NCI-H2196 treated with DMSO at 0.1 percent for 48 hours (cell line): Measurements from ENCODE around the gene RNF186.
"Not testable (repeated sequence)": the region's sequence is repeated elsewhere in the genome, so short reads cannot be mapped to it uniquely, and the experiment has no call there.

ENCODE experiments used
- DNase-seq: peaks from one replicate; lab custom pipeline; 2025; ENCODE audit not compliant: unreplicated experiment; lab: John Stamatoyannopoulos, UW

RNF186 gene, protein sequence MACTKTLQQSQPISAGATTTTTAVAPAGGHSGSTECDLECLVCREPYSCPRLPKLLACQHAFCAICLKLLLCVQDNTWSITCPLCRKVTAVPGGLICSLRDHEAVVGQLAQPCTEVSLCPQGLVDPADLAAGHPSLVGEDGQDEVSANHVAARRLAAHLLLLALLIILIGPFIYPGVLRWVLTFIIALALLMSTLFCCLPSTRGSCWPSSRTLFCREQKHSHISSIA

DNA sequence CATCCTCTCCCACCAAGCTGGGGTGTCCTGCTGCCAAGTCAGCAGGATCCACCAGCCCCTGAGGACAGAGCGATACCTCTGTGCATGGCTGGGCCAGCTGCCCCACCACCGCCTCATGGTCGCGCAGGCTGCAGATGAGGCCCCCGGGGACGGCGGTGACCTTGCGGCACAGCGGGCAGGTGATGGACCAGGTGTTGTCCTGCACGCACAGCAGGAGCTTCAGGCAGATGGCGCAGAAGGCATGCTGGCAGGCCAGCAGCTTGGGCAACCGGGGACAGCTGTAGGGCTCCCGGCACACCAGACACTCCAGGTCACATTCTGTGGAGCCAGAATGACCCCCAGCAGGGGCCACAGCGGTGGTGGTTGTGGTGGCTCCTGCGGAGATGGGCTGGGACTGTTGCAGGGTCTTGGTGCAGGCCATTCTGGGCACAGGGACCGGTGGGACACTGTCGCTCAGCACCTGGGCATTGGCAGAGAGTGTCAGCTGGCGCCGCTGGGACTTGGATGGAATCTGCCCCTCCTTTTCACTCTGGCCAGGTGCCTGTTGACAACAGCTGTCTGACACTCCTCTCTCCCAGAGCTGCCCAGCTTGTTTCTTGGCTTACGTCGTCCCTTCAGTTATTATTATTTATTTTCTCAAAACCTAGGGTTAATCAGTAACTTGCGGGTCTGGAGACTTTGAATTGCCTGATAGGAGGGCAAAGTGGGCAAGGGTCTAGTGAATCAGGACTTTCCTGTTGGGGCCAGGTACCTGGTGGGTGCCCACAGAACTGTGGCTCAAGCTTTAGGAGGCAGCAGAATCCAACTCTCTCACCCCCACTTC is at the start of gene RNF186:
RNF186 (minus strand) TSS at position 603 of the 823 bp plus-strand sequence; CDS start at position 421, 182 bp downstream.
- peak; percentile 76 for DNase-seq

DNA sequence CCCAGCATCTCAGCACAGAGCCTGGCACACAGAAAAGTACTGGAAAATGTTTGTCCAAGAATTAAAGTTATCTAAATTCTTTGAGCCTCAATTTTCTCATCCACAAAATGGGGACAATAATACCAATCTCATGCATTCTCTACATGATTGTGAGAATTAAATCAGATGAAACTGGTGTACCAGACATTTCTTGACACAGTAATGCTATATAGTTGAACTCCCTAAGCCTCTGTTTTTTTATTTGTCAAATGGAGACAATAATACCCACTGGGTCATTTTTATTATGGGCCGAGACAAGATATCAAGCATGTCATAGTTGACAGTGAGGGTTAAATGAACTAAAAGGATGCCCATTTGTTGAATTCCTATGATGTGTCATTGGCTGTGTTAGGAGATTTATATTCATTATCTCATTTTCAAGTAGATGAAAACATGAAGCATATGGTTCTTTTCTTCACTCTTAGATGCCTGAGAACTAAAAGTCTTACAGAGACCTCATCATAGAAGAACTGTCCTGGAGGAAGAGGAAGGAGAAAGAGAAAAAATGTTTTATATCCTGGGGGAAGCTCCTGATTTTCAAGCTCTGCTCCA is 49.6 kb upstream of the RNF186 start:
- no peak for DNase-seq

DNA sequence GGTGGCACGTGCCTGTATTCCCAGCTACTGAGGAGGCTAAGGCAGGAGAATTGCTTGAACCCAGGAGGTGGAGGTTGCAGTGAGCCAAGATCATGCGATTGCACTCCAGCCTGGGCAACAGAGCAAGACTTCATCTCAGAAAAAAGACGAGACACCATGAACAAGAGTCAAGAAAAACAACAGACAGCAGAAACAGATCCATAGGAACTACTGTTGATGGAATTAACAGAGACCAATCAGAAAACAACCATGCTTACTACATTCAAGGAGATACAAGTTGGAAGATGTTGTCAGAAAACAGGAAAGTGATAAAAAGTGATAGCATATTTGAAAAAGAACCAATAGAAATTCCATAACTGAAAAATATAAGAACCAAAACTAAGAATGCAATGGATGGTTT is 47.9 kb upstream of the RNF186 start:
- DNase-seq = no peak

DNA sequence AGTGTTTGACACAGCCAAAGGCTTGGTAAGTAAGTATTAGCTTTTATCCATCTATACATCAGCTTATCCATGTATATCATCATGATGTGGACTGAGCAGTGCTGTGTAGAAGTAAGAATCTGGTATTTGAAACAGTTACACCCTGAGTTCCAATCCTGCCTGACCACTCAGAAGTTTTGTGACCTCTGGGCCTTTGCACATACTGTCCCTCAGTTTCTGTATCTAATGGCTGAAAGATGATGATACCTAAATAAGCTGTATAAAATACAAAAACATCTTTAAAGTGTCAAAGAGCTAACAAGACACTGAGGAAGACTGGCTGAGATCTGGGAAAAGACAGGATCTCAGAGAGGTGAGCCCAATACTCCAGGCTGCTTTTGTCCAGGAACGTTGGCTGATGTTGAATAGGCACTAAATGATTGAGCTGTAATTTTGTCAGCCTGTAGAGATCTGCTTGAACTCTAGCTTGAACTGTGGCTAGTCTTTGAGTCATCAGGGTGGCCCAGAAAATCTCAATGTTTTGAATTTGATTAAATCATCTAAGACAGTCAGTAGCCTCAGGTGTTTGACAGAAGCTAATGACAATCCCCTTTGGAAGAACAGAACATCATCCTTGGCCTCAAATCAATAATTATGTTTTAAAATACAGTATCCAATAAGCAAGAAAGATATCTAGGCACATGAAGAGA is 46.9 kb upstream of the RNF186 start:
- DNase-seq = no peak

DNA sequence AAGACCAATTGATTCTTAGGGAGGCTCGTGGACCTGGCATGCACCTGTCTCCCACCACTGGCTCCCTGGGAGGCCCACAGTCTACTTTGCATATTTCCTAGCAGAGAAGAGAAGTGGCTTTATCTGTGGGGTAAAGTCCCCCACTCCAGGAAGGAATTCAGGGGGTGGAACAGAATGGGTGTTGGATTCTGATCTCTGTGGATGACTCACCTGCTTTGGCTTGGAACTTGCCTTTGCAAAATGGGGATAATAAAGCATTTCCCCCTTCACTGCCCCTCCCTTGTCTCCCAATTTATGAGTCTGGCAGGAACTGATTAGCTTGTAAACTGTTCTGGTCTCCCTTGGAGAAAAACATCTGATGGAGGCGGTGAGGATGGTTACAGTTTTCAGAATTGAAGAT is 46.0 kb upstream of the RNF186 start:
- no peak for DNase-seq

DNA sequence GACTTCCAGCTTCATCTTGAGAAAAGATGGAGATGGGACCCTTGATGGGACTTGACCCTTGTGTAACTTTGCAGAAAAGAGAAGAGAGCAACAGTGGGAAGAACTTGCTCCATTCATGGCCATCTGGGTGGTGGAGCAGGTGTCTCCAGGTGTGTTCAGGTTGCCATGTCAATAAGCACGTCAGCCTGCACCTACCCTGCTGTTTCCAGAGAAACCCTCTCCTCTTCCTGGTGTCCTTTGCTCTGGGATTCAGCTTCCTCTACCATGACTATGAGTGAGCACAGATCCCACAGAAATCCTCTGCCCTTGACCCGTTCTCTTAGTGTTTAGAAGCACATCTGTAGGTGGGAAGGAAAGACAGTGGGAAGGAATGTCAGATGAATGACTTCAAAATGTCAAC is 45.3 kb upstream of the RNF186 start:
- DNase-seq = no peak

DNA sequence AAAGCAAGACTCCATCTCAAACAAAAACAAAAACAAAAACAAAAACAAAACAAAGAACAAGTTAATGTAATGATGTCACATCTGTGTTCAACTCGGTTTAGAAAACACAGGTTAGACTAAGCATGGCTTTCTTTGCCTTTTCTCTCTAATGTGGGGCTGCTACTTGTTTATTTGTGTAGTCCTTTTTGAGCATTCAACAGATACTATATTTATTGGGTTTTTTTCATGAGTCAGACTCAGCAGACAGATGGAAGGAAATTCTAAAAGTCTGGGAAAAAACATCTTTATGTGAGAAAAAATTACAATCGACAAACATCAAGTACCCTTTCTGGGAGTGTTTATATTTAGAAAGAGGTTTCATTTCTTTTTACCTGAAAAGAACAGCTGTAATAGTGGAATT is 44.8 kb upstream of the RNF186 start:
- no peak for DNase-seq

DNA sequence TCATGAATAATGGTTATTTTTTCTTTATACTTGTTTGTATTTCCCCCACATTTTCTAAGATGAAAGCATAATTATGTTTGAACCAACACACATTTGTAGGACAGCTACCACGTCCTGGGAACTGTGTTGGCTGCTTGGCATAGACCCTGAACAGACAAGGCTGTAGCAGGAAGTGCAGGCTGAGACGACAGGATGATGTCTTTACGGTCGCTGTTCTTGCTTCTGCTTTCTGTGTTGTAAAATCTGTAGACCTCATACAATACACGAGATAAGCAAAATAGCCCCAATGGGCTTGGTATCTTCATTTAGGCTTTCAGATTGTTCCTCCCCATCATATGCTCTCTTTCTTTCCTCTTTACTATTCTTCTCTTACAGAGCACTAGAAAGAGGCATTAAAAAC is 43.8 kb upstream of the RNF186 start:
- DNase-seq = no peak

DNA sequence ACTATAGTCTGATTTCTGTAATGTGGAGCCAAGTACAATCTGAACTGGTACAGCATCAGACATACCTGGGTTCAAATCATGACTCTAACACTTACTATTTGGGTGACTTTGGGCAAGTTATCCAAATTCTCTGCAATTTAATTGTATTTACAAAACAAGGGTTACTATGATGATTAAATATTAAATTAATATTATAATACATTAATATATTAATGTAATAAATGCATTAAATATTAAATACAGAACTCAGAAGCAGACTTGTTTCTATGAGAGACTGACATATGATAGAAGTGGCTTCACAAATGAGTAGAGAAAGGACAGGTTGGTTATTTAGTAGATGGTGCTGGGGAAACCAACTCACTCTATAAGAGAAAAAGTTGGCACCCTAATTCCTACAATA is 39.8 kb upstream of the RNF186 start:
- no peak for DNase-seq

DNA sequence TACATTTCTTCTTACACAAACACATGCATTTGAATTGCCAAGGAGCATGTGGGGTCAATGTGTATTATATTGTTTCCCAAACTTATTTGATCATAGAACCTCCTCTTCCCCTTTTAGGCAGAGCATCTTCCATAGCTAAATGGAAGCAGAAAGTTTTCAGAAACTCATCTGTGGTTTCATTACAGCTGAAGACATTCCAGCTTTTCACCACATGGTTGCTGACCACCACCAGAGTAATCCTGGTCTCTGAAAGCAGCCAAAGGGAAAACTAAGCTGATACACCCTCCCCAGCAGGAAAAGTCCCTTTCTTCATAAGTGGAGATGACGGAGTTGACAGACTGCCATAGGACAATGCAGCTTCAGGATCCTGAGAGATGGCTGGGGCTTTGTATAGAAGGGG is 37.0 kb upstream of the RNF186 start:
- DNase-seq = no peak

DNA sequence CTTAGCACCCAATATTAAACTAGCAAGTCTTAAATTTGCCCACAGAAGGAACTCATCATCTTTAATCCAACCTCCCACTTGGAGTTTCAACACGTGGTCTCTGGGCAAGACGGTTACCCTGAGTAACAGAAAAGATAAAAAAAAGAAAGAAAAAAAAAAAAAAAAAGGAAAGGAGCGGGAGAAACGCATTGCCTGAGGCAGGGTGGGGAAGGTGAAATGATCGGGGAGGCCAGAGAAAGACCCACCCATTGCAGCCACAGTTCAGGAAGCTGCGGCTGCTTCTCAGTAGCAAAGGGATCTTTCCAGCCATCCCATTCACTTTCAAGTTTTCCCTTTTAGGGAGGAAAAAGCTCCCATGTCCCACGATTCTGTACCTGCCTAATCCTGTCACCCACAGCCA is 35.1 kb upstream of the RNF186 start:
- DNase-seq = no peak

DNA sequence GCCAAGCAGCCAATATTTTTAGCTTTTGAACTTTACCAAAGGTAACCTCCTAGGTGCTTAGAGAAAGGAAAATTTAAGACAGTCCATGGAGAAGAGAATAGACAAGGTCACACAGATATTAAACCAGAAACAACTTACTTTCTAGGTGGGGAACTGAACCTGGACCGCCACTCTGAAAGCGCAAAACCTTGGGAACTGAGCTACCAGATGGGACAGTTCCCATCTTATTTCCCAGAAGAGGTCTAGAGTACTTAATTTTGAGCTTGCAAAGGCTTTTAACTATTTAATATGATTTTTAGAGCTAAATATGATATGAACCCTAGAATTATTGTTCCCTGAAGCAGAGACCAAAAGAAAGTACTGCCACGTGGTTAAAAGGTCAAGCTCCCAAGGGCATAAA is 34.2 kb upstream of the RNF186 start:
- DNase-seq = not testable (repeated sequence)

DNA sequence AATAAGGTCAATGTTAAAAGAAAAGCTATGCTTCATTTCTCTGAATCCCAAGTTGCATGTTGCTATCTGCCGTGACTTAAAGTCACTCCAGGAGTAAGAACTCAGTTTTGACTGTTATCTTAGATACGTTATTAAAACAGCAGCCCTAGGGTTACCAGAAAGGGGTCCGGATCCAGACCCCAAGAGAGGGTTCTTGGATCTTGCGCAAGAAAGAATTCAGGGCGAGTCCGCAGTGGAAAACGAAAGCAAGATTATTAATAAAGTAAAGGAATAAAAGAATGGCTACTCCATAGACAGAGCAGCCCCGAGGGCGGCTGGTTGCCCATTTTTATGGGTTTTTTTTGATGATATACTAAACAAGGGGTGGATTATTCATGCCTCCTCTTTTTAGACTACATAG is 32.3 kb upstream of the RNF186 start:
- not testable (repeated sequence) for DNase-seq

DNA sequence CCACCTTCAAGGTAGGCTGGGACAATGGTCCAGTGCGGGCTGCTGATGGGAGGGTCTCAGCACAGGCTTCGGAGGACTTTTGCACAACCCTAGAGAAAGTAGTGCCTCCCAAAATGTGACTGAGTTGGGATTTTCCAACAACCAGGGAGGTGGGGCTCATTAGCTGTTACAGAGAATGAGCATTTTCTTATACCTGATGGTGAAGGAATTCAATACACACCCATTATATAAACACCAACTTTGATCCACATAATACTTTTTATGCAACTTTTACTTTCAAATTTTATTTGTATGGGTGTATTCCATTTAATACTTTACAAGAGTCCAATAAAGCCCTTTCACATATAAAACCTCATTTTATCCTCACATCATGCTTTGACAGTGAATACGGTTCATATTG is 31.3 kb upstream of the RNF186 start:
- DNase-seq = no peak

DNA sequence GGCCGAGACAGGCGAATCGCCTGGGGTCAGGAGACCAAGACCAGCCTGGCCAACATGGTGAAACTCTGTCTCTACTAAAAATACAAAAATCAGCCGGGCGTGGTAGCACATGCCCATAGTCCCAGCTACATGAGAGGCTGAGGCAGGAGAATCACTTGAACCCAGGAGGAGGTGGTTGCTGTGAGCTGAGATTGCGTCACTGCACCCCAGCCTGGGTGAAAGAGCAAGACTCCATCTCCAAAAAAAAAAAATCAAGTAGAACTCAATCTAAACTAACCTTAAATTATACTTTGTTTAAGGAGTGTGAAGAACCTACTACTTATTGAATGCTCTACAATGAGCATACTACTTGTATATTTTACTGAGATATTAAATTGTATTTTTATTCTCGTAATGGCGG is 30.5 kb upstream of the RNF186 start:
- no peak for DNase-seq

DNA sequence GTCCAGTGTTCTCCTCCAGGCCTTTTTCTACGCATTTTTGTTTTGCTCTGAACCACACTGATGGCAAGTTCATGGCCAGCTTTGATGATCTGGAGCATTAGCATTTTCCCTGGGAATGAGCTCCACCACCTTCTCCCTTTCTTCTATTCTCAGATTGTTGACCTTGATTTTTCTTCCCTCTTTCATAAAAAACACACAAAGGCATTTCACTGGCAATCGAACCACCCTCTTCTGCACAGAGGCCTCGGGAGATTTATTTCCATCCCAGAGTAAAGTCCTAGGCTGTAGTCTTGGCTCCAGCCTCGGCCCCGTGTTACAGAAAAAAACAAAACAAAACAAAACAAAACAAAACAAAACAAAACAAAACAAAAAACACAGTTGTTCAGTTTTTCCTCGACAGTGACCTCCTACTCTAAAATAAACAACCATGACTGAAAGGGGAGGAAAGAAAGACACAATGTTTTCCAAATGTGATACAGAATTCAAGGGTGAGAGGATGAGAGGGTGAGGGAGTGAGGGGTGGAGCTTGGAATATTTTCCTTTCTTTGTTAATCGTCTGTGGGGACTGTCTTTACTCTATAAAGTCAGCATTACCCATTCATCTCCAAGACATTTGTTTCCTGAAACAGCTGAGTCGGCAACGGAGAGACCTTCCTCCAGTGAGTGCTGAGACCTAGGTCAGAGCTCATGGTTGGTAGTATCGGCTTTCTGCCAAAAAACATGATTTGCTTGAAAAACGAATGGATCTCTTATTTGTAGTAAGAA is 29.8 kb upstream of the RNF186 start:
- DNase-seq = no peak

DNA sequence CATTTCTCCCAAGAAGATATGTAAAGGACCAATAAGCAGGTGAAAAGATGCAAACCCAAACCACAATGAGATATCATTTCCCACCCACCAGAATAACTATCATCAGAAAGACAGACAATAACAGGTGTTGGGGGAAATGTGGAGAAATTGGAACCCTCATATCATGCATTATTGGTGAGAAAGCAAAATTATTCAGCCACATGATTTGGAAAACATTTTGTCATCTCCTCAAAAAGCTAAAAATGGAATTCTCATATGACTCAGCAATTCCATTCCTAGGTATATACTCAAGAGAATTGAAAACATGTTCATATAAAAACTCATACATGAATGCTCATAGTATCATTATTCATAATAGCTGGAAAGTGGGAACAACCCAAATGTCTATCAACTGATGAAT is 25.1 kb upstream of the RNF186 start:
- DNase-seq = no peak

DNA sequence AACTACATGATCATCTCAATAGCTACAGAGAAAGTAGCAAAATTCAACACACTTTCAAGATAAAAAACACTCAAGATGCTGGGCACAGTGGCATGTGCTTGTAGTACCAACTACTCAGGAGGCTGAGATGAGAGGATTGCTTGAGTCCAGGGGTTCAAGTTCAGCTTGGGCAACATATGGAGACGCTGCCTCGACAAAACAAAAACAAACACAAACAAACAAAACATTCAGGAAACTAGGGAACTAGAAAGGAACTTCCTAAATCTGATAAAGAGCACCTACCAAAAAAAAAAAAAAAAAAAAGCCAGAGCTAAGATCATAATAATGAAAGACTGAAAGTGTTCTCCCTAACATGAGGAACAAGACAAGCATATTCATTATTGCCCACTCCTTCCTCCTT is 22.8 kb upstream of the RNF186 start:
- DNase-seq = no peak

DNA sequence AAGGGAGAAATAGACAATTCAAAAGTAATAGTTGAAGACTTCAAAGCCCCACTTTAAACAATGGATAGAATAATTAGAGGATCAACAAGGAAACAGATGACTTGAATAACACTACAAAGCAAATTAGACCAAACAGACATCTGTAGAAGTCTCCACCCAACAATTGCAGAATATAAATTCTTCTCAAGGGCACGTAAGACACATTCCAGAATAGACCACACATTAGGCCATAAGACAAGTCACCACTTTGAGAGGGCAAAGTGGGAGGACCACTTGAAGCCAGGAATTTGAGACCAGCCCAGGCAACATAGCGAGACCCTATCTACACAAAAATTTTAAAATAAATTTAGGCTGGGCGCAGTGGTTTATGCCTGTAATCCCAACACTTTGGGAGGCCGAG is 20.5 kb upstream of the RNF186 start:
- no peak for DNase-seq

DNA sequence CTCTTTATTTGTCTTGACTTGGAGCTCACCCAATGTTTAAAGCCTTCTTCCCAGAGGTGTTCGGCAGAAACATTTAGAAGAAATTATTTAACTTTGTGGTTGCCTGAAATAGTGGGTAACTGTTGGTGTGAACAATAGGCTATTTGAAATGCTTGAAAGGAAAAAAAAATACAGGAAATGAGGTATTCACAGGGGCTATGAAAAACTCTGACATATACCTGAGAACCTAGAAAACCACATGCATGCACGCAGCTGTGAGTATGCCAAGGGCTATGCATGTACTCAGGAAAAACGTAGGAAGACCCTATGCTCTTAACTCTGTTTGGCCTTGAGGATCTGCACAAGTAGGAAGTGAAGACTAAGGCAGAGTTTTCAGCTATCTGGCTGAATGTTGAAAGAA is 16.4 kb upstream of the RNF186 start:
- DNase-seq = no peak

DNA sequence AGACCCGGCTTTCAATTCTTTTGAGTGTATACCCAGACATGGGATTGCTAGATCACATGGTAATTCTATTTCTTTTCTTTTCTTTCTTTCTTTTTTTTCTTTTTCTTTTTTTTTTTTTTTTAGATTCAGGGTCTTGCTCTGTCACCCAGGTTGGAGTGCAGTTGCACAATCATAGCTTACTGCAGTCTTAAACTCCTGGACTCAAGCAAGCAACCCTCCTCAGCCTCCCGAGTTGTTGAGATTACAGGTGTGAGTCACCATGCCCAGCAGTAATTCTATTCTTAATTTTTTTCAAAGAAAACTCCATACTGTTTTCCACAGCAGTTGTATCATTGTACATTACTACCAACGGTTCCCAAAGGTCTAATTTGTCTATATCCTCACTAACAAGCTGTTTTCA is 13.5 kb upstream of the RNF186 start:
- no peak for DNase-seq
